BJ (cell line): ENCODE results near the gene COX17. TPM values are rescaled to one million over a fixed set of nuclear protein-coding genes. Genes with fewer than 3 reads are reported as not detected.

ENCODE experiments used
- CTCF ChIA-PET: fragments of 350-600 bp; formaldehyde crosslinking; extraction: SDS; loops from one replicate; lab custom pipeline; 2021; ENCODE audit warnings: antibody characterized with exemption, inconsistent platforms; lab: Yijun Ruan, JAX
- POLR2A ChIA-PET: fragments of 300-600 bp; sonication (Branson Sonifier 250); formaldehyde crosslinking; extraction: SDS; loops from one replicate; lab custom pipeline; 2021; ENCODE audit warnings: antibody characterized with exemption; lab: Charles Lee
- DNase-seq: peaks from one replicate; pipeline ENCODE4 v3.0.0-alpha.2; 2011; ENCODE audit warnings: low read depth
- H3K27me3 ChIP-seq: 2 replicates; pipeline ENCODE4 v1.6.0; 2011; ENCODE audit warnings: low read length; ENCODE audit not compliant: control insufficient read depth, insufficient read depth
- H3K36me3 ChIP-seq: 2 replicates; pipeline ENCODE4 v1.5.1; 2011; ENCODE audit warnings: low read length; ENCODE audit not compliant: control insufficient read depth, insufficient read depth
- H3K4me3 ChIP-seq: 2 replicates; pipeline ENCODE4 v1.5.1; 2011; ENCODE audit warnings: low read depth, mild to moderate bottlenecking, control low read depth, low read length
- polyA plus RNA-seq: library from polyadenylated mRNA; depleted of rRNA; stranded (reverse); fragments of >200 nt; gene quantifications from 2 replicates; pipeline ENCODE4 v1.2.3, GENCODE V29; 2011
- TF ChIP-seq, protein P1 (sequence below): IDR thresholded peaks from 2 replicates; pipeline ENCODE4 v1.5.1; 2011; ENCODE audit warnings: low read depth, mild to moderate bottlenecking, control low read depth, inconsistent platforms, low read length, moderate library complexity; ENCODE audit not compliant: insufficient read depth

Gene COX17
- polyA plus RNA-seq, 1 experiment, result 48.1 TPM

DNA sequence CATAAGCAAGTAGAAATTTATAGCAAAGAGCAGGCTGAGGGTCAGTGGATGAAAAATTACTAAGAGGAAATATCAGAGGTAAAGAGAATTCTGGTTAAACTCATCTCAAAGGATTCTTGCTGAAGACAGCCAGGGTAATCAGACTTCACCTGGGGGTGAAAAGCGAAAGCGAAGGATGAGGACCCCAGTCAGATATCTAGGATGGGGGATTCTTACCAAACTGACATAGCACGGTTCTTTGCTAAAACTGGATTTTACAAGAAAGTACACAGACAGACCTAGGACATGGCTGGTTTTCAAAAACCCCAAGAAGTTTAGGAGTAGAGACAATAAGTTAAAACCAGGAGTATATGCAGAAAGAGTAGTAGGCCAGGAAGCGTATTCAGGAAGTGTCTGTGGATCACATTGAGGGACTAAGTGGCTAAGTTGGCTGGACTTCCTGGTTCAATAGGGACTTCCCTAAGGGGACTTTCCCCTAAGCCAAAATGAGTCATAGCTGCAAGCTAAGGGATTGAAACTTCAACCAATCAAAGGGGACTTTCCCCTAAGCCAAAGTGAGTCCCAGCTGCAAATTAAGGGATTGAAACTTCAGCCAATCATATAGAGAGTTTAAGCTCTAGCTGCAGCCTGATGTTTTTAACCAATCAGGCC lies 23.2 kb upstream of the COX17 start:
- CTCF ChIA-PET, result no interaction called here
- H3K4me3 ChIP-seq, result no peak overlapping the region
- no peak for DNase-seq
- TF ChIP-seq, protein P1, sequence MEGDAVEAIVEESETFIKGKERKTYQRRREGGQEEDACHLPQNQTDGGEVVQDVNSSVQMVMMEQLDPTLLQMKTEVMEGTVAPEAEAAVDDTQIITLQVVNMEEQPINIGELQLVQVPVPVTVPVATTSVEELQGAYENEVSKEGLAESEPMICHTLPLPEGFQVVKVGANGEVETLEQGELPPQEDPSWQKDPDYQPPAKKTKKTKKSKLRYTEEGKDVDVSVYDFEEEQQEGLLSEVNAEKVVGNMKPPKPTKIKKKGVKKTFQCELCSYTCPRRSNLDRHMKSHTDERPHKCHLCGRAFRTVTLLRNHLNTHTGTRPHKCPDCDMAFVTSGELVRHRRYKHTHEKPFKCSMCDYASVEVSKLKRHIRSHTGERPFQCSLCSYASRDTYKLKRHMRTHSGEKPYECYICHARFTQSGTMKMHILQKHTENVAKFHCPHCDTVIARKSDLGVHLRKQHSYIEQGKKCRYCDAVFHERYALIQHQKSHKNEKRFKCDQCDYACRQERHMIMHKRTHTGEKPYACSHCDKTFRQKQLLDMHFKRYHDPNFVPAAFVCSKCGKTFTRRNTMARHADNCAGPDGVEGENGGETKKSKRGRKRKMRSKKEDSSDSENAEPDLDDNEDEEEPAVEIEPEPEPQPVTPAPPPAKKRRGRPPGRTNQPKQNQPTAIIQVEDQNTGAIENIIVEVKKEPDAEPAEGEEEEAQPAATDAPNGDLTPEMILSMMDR, result no peak
- POLR2A ChIA-PET, result no interaction called here
- no peaks in the 10 kb centered on the region for H3K36me3 ChIP-seq
- H3K27me3 ChIP-seq, result peaks cover 8% of the 10 kb centered on the region

DNA sequence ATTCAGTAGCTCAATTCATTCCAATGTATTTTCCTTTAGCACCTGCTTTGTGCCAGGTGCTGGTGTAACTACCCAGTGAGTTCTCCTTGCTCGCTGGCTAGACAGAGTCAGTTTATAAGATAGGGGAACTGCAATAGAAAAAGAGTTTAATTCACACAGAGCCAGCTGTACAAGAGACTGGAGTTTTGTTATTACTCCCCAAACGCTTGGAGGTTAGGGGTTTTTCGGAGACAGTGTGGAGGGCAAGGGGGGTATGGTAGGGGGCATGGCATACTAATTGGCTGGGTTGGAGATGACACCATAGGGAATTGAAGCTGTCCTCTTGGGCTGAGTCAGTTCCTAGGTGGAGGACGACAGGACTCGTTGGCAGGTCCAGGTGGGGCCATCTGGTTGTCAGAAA lies 20.2 kb upstream of the COX17 start:
- Histone ChIP-seq H3K36me3 (no peaks in the 10 kb centered on the region), H3K4me3 (no peak overlapping the region), H3K27me3 (no peaks in the 10 kb centered on the region)
- TF ChIP-seq, protein P1, result no peak
- POLR2A ChIA-PET, result no interaction called here
- DNase-seq, result no peak
- CTCF ChIA-PET, result no interaction called here

DNA sequence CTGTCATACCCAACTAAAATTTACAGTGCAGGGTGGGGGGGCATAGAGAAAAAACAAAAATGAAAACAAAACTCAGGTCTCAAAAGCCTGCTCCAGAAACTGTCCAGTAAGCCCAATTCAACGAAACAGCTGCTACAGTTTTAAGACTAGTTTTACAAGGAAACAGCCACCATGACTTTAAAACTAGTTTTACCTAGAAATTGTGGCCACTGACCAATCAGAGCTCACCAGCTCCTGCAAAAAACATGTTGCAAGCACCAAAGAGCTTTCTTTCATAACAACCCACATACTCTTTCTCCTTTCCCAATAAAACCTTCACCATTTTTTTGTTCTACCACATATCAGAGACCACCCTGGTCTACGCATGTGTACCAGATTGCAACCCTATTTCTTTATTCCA lies 18.3 kb upstream of the COX17 start:
- DNase-seq, result no peak
- POLR2A ChIA-PET, result interaction anchor here (0.6 kb wide), 1 partner anchor 564 kb away, joined by 3 read pairs; no protein-coding TSS in a partner anchor
- CTCF ChIA-PET, result interaction anchor here (0.8 to 3.6 kb wide), 2 partner anchors 15 to 165 kb away, joined by 3 to 18 read pairs; no protein-coding TSS in a partner anchor
- Histone ChIP-seq H3K27me3 (peaks cover 6% of the 10 kb centered on the region; the same call in 1 of the 2 replicates), H3K36me3 (no peaks in the 10 kb centered on the region), H3K4me3 (no peak overlapping the region)
- TF ChIP-seq, protein P1, result no peak

DNA sequence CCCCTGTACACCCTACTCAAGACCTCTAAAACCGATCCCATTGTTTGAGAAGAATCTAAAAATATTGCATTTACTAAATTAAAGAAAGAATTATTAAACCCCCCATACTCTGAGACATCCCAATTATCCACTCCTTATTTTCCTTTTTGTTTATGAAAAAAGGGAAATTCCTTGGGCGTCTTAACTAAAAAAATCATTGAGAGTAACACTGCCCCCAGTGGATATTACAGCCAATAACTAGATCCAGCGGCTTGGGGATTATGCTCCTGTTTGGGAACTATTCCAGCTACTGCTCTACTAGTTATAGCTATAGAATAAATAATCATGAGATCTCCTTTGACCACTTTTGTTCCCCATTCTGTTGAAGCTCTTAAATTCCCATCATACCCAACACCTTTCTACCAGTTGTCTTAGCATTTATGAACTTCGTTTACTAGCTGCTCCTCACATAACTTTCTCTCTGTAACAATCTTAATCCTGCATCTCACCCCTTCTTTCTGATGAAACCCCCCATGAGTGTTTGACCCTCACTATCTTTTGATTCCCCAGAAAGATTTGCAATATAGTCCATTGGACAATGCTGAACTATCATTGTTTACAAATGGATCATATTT lies 12.9 kb upstream of the COX17 start:
- TF ChIP-seq, protein P1, result peak; percentile 46
- Histone ChIP-seq H3K27me3 (peaks cover 6% of the 10 kb centered on the region; the same call in 1 of the 2 replicates), H3K36me3 (no peaks in the 10 kb centered on the region), H3K4me3 (no peak overlapping the region)
- ChIA-PET CTCF (interaction anchor here (0.7 to 2.0 kb wide), 8 partner anchors 8 to 1941 kb away, joined by 3 to 12 read pairs (median 3); partner anchors contain the start of gene B4GALT4), POLR2A (no interaction called here)
- DNase-seq, result no peak

DNA sequence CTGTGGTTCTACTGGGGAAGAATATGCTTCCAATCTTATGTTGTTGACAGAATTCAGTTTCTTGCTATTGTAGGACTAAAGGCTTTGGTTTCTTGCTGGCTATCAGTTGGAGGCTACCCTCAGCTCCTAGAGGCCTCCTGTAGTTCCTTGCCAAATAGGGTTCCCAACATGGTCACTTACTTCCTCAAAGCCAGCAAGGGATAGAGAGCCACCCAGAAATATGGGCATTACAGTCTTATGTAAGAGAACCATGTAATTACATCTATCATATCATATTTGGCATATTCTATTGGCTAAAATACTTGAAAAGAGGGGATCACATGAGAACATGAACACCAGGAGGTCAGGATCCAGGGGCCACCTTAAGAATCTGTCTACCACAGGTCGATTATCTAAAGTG lies 6.2 kb upstream of the COX17 start:
- TF ChIP-seq, protein P1, result no peak
- CTCF ChIA-PET, result interaction anchor here (0.6 to 1.4 kb wide), 4 partner anchors 227 to 541 kb away, joined by 3 read pairs; no protein-coding TSS in a partner anchor
- no peak overlapping the region for H3K4me3 ChIP-seq
- peaks cover 2% of the 10 kb centered on the region; the same call in 1 of the 2 replicates for H3K27me3 ChIP-seq
- POLR2A ChIA-PET, result no interaction called here
- H3K36me3 ChIP-seq, result no peaks in the 10 kb centered on the region
- no peak for DNase-seq
